AG04450 (cell line): ENCODE results near the gene THADA. TPM values are rescaled to one million over a fixed set of nuclear protein-coding genes. Genes with fewer than 3 reads are reported as not detected.
"Not testable (repeated sequence)": the region's sequence is repeated elsewhere in the genome, so short reads cannot be mapped to it uniquely, and the experiment has no call there.

ENCODE experiments used
- CTCF ChIA-PET: fragments of 300-600, 350-600 bp; formaldehyde crosslinking; extraction: SDS; loops from one replicate; lab custom pipeline; 2022; ENCODE audit warnings: antibody characterized with exemption, inconsistent platforms; lab: Charles Lee
- POLR2A ChIA-PET: fragments of 350-600 bp; formaldehyde crosslinking; extraction: SDS; loops from one replicate; lab custom pipeline; 2021; ENCODE audit warnings: antibody characterized with exemption, inconsistent platforms; lab: Yijun Ruan, JAX
- DNase-seq: peaks from one replicate; pipeline ENCODE4 v3.0.0-alpha.2; 2011; ENCODE audit warnings: low read depth, low spot score
- H3K27ac ChIP-seq: one replicate; pipeline ENCODE4 v1.5.1; 2012; ENCODE audit warnings: low read depth, low read length, control low read depth
- H3K27me3 ChIP-seq: one replicate; pipeline ENCODE4 v1.6.0; 2012; ENCODE audit warnings: low read length; ENCODE audit not compliant: control insufficient read depth, insufficient read depth
- H3K4me3 ChIP-seq: 2 replicates; pipeline ENCODE4 v1.5.1; 2011; ENCODE audit warnings: mild to moderate bottlenecking, low read depth, low read length, control low read depth
- H3K9me3 ChIP-seq: 2 replicates; pipeline ENCODE4 v1.5.1; 2012; ENCODE audit warnings: low read length; ENCODE audit not compliant: control insufficient read depth, insufficient read depth
- polyA plus RNA-seq: library from polyadenylated mRNA; depleted of rRNA; stranded (reverse); fragments of >200 nt; gene quantifications from 2 replicates; pipeline ENCODE4 v1.2.3, GENCODE V29; 2011
- TF ChIP-seq, protein P1 (sequence below): IDR thresholded peaks from 2 replicates; pipeline ENCODE4 v1.5.1; 2011; ENCODE audit warnings: low read depth, low read length, control low read depth, inconsistent platforms

Gene THADA
- polyA plus RNA-seq, 1 experiment: 15.0 TPM

DNA sequence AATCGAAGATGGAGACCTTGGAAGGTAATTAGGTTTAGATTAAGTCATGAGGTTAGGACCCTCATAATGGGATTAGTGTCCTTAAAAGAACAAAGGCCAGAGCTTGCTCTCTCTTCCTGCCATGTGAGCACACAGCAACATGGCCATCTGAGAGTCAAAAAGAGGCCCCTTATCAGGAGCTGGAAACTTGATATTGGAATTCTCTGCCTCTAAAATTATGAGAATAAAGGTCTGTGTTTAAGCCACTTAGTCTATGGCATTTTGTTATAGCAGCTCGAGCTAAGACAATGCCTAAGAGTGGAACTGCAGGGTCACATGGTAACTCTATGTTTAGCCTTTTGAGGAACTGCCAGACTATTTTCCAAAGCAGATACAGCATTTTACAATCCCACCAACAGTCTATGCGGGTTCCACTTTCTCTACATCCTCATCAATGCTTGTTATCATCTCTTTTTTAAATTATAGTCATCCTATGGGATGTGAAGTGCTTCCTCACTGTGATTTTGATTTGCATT lies 42.4 kb downstream of the THADA start:
- TF ChIP-seq, protein P1, sequence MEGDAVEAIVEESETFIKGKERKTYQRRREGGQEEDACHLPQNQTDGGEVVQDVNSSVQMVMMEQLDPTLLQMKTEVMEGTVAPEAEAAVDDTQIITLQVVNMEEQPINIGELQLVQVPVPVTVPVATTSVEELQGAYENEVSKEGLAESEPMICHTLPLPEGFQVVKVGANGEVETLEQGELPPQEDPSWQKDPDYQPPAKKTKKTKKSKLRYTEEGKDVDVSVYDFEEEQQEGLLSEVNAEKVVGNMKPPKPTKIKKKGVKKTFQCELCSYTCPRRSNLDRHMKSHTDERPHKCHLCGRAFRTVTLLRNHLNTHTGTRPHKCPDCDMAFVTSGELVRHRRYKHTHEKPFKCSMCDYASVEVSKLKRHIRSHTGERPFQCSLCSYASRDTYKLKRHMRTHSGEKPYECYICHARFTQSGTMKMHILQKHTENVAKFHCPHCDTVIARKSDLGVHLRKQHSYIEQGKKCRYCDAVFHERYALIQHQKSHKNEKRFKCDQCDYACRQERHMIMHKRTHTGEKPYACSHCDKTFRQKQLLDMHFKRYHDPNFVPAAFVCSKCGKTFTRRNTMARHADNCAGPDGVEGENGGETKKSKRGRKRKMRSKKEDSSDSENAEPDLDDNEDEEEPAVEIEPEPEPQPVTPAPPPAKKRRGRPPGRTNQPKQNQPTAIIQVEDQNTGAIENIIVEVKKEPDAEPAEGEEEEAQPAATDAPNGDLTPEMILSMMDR: no peak
- POLR2A ChIA-PET: no interaction called here

DNA sequence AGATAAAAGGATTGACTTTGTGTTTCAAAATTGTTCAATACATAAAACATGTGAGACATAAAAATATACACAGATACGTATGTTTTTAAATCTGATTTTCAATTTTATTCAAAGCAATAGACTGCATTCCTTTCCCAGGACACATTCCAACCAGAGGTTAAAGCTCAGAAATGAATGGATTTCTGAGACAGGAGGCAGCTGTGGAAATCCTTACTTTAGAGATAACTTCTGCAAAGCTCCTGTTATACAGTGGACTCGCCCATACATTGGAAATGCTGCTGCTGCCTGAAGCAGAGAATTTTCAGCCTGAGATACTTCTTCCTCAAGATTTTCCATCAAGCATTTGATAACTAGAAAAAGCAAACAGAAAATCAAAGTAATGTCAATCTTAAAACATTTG lies 43.8 kb downstream of the THADA start:
- TF ChIP-seq, protein P1: no peak
- DNase-seq: no peak
- Histone ChIP-seq H3K4me3 (no peak overlapping the region), H3K27me3 (no peaks in the 10 kb centered on the region), H3K27ac (no peak overlapping the region), H3K9me3 (no peaks in the 10 kb centered on the region)
- POLR2A ChIA-PET: no interaction called here
- CTCF ChIA-PET: interaction anchor here (1.0 kb wide), 1 partner anchor 10 kb away, joined by 5 read pairs; no protein-coding TSS in a partner anchor

More for the DNA sequence above, 42.4 kb downstream of the THADA start:
- CTCF ChIA-PET: no interaction called here
- H3K27me3 ChIP-seq: no peaks in the 10 kb centered on the region
- no peak overlapping the region for H3K27ac ChIP-seq
- H3K4me3 ChIP-seq: no peak overlapping the region
- no peaks in the 10 kb centered on the region for H3K9me3 ChIP-seq
- no peak for DNase-seq

DNA sequence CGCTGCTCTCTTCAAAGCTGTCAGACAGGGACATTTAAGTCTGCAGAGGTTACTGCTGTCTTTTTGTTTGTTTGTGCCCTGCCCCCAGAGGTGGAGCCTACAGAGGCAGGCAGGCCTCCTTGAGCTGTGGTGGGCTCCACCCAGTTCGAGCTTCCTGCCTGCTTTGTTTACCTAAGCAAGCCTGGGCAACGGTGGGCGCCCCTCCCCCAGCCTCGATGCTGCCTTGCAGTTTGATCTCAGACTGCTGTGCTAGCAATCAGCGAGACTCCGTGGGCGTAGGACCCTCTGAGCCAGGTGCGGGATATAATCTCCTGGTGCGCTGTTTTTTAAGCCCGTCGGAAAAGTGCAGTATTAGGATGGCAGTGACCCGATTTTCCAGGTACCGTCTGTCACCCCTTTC lies 47.5 kb downstream of the THADA start:
- POLR2A ChIA-PET, H3K27me3 ChIP-seq, H3K9me3 ChIP-seq, CTCF ChIA-PET, H3K27ac ChIP-seq, H3K4me3 ChIP-seq, DNase-seq: not testable (repeated sequence)

DNA sequence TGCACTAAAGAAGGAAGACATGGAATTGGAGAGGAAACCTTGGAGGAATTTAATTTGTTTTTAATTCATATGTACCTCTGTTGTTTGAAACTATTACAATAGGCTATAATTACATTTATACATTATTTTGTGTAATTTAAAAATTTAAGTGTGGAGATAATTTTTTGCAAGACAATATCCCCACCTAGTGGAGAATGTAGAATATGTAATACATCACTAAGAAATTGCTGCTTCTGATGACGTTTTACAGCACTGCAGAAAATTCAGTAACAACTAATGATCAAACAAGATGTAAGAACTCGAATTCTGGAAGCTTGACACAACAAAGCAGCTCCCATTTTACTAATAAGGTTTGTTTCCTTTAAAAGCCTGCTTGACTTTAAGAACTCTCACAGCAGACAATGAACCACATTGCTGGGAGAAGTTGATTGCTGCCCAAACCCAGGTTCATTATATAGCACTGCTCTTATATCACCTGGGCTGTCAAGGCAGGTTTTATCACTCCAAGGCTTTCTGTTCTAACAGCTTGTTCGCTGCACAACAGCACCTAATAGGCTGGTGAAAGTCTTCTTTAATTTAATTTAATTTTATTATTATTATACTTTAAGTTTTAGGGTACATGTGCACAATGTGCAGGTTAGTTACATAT lies 53.4 kb downstream of the THADA start:
- Histone ChIP-seq H3K9me3 (no peaks in the 10 kb centered on the region), H3K27me3 (no peaks in the 10 kb centered on the region), H3K4me3 (no peak overlapping the region), H3K27ac (no peak overlapping the region)
- TF ChIP-seq, protein P1: peak; percentile 50
- ChIA-PET CTCF (interaction anchor here (0.6 to 4.5 kb wide), 16 partner anchors 9 to 716 kb away, joined by 3 to 34 read pairs (median 9); no protein-coding TSS in a partner anchor), POLR2A (interaction anchor here (1.9 kb wide), 1 partner anchor 321 kb away, joined by 4 read pairs; no protein-coding TSS in a partner anchor)
- no peak for DNase-seq

DNA sequence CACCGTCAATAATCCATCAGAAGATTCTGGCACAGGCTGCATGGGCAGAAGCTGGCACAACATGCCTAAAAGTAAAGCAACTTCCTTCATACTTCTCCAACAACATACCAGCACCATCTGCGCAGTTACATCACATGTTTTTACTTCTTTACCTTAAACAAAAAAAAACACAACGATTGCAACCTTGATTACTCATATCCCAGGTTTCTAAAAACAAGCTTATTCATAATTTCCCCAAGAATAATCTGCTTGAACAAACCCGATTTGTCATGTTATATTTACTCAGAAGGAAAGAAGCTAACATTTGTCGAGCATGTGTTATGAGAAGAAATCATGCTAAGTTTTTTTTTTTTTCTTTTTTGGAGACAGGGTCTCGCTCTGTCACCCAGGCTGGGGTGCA lies 54.7 kb downstream of the THADA start:
- TF ChIP-seq, protein P1: no peak
- no peak for DNase-seq
- ChIA-PET POLR2A (interaction anchor here (0.6 to 1.9 kb wide), 4 partner anchors 23 to 568 kb away, joined by 3 to 5 read pairs (median 4); no protein-coding TSS in a partner anchor), CTCF (interaction anchor here (0.7 to 4.5 kb wide), 20 partner anchors 10 to 717 kb away, joined by 3 to 34 read pairs (median 5); no protein-coding TSS in a partner anchor)
- Histone ChIP-seq H3K27ac (no peak overlapping the region), H3K4me3 (no peak overlapping the region), H3K27me3 (no peaks in the 10 kb centered on the region), H3K9me3 (no peaks in the 10 kb centered on the region)
